H54 (cell line): ENCODE results near the gene SRGAP3.

Experiments used
- DNase-seq: peaks from one replicate; pipeline ENCODE4 v3.0.0; 2011; ENCODE audit warnings: low spot score, mixed read lengths; ENCODE audit not compliant: insufficient read length
- FAIRE-seq: peaks from 3 replicates; lab custom pipeline; 2011; peaks lifted over from hg19 to GRCh38; lab: Jason Lieb, UNC
- POLR2A ChIP-seq: IDR thresholded peaks from 2 replicates; pipeline ENCODE4 v1.6.1; 2011; ENCODE audit warnings: low read depth, mild to moderate bottlenecking, low read length

The SRGAP3 gene

GRCh38 chr3:9194509-9195184 lies 54.8 kb downstream of the SRGAP3 start:
- DNase-seq (no peak), FAIRE-seq (no peak)
- TF ChIP-seq POLR2A = no peak

GRCh38 chr3:9193633-9194195 lies 55.7 kb downstream of the SRGAP3 start:
- TF ChIP-seq POLR2A = no peak
- FAIRE-seq = no peak

GRCh38 chr3:9193211-9193610 lies 56.2 kb downstream of the SRGAP3 start:
- DNase-seq = no peak
- no peak for FAIRE-seq
- no peak for TF ChIP-seq POLR2A

More at GRCh38 chr3:9193633-9194195, 55.7 kb downstream of the SRGAP3 start:
- no peak for DNase-seq

GRCh38 chr3:9192248-9193025 lies 57.0 kb downstream of the SRGAP3 start:
- no peak for TF ChIP-seq POLR2A
- DNase-seq (peak; percentile 40), FAIRE-seq (no peak)

GRCh38 chr3:9190276-9190675 lies 59.2 kb downstream of the SRGAP3 start:
- TF ChIP-seq POLR2A = no peak
- DNase-seq (no peak), FAIRE-seq (no peak)

- TF ChIP-seq POLR2A = no peak
- FAIRE-seq (no peak), DNase-seq (no peak)
Observed at GRCh38 chr3:9188583-9188982, 60.9 kb downstream of the SRGAP3 start.

GRCh38 chr3:9185701-9186100 lies 63.7 kb downstream of the SRGAP3 start:
- TF ChIP-seq POLR2A = no peak
- no peak for DNase-seq
- FAIRE-seq = no peak

GRCh38 chr3:9185046-9185445 lies 64.4 kb downstream of the SRGAP3 start:
- no peak for TF ChIP-seq POLR2A
- DNase-seq (no peak), FAIRE-seq (no peak)

- TF ChIP-seq POLR2A = no peak
- FAIRE-seq = no peak
- no peak for DNase-seq
Observed at GRCh38 chr3:9184461-9184835, 65.0 kb downstream of the SRGAP3 start.

- FAIRE-seq (no peak), DNase-seq (no peak)
Observed at GRCh38 chr3:9183811-9184460, 65.5 kb downstream of the SRGAP3 start.

GRCh38 chr3:9183011-9183410 lies 66.4 kb downstream of the SRGAP3 start:
- DNase-seq = no peak
- TF ChIP-seq POLR2A = no peak

More at GRCh38 chr3:9183811-9184460, 65.5 kb downstream of the SRGAP3 start:
- TF ChIP-seq POLR2A = no peak

GRCh38 chr3:9180764-9181117 lies 68.7 kb downstream of the SRGAP3 start:
- no peak for FAIRE-seq
- no peak for TF ChIP-seq POLR2A
- DNase-seq = no peak

More at GRCh38 chr3:9183011-9183410, 66.4 kb downstream of the SRGAP3 start:
- FAIRE-seq = no peak

GRCh38 chr3:9179826-9180763 lies 69.4 kb downstream of the SRGAP3 start:
- DNase-seq (no peak), FAIRE-seq (no peak)
- TF ChIP-seq POLR2A = no peak
